ENCODE data around the gene KIFBP.

DNA sequence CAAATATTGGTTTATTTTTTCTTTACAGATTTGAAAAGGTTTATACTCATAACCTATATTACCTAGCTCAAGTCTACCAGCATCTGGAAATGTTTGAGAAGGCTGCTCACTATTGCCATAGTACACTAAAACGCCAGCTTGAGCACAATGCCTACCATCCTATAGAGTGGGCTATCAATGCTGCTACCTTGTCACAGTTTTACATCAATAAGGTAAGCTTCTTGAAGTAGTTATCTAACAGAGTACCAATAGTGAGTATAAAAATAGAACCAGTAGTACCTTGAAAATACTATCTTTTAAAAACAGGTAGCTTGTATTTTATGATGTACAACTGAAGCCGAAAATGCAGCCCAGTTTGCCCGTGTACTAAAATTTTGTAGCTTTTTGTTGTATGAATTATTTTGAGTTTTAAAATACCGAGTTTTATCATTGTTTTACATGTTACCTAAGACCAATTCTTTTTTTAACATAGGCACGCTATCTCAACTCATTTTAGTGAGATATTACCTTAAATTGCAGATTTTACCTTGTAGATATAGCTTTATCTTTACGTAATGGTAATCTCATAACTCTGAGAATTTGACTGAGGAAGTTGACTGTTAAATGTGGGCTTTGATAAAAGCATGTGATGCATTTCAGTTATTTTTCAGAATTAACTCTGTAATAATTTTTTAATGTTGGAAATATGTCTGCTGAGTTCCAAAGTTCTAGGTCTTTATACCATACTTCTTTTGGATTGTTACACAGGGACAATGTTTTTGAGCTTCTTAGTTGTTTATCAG is 17.3 kb downstream of the KIFBP start:
- TF ChIP-seq, protein P1, sequence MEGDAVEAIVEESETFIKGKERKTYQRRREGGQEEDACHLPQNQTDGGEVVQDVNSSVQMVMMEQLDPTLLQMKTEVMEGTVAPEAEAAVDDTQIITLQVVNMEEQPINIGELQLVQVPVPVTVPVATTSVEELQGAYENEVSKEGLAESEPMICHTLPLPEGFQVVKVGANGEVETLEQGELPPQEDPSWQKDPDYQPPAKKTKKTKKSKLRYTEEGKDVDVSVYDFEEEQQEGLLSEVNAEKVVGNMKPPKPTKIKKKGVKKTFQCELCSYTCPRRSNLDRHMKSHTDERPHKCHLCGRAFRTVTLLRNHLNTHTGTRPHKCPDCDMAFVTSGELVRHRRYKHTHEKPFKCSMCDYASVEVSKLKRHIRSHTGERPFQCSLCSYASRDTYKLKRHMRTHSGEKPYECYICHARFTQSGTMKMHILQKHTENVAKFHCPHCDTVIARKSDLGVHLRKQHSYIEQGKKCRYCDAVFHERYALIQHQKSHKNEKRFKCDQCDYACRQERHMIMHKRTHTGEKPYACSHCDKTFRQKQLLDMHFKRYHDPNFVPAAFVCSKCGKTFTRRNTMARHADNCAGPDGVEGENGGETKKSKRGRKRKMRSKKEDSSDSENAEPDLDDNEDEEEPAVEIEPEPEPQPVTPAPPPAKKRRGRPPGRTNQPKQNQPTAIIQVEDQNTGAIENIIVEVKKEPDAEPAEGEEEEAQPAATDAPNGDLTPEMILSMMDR (IDR thresholded peaks at IDR 0.05): no peak
- TF ChIP-seq POLR2A (IDR thresholded peaks at IDR 0.05): no peak
